Body of pancreas (tissue), 4 donors: Measurements from ENCODE around the gene FBLN1. TPM values are rescaled to one million over a fixed set of nuclear protein-coding genes. Genes with fewer than 3 reads are reported as not detected.

Source experiments
- ATAC-seq: fragments of 150-250 bp; one replicate; pipeline ENCODE4 v1.9.1; 2016
- DNase-seq, 4 donors: peaks; one replicate each; pipeline ENCODE4 v3.0.0-alpha.2; 2019
- H3K27ac ChIP-seq, 4 donors: fragments of 200-600 bp; sonication (generic); 1 replicate in 3 of 4; 2 replicates in 1 of 4; pipeline versions ENCODE4 v1.5.1 to v1.6.1; 2016 to 2019; ENCODE audit warnings: mild to moderate bottlenecking in 1 of 4, mixed read lengths in 1 of 4, moderate library complexity in 1 of 4
- H3K27me3 ChIP-seq, 2 donors: fragments of 200-600 bp; sonication (generic); one replicate each; pipeline ENCODE4 v1.6.0; 2016; ENCODE audit warnings: mild to moderate bottlenecking in 1 of 2
- H3K36me3 ChIP-seq, 2 donors: fragments of 200-600 bp; sonication (generic); replicated peaks in 1 of 2; 2 replicates each; pipeline ENCODE4 v1.5.1; 2016; ENCODE audit warnings: low read depth in 2 of 2; ENCODE audit not compliant: insufficient read depth in 1 of 2
- H3K4me1 ChIP-seq: fragments of 200-600 bp; sonication (generic); one replicate; pipeline ENCODE4 v1.6.0; 2016
- H3K4me3 ChIP-seq, 2 donors: fragments of 200-600 bp; sonication (generic); 1 replicate in 1 of 2; 2 replicates in 1 of 2; pipeline ENCODE4 v1.5.1; 2016 to 2019
- H3K9me3 ChIP-seq, 3 donors: fragments of 200-600 bp; sonication (generic); 1 replicate in 2 of 3; 2 replicates in 1 of 3; pipeline ENCODE4 v1.5.1; 2016
- CTCF ChIP-seq, 7 experiments: fragments of 450-650 bp in 4 of 7; fragments of 200-600 bp in 3 of 7; sonication (generic) in 3 of 7; IDR thresholded peaks; one replicate each; pipeline ENCODE4 v1.5.1; 2016 to 2019; ENCODE audit warnings: antibody characterized with exemption in 7 of 7
- POLR2A ChIP-seq, 3 donors: fragments of 450-650 bp; IDR thresholded peaks; one replicate each; pipeline ENCODE4 v1.6.1; 2016; ENCODE audit warnings: antibody characterized with exemption in 3 of 3, mild to moderate bottlenecking in 2 of 3
- WGBS, 2 donors: methylation state at CpG; one replicate each; pipeline ENCODE4 v1.1.5; 2017; 5-methylcytosine and 5-hydroxymethylcytosine counted together
- intact Hi-C: fragments of 100-400 bp; cut with DNase I; formaldehyde crosslinking; loops from one replicate; pipeline ENCODE4 v1.15.1; 2023
- total RNA-seq, 2 donors: library from RNA; depleted of rRNA; stranded (reverse); fragments of >200 nt; gene quantifications; one replicate each; pipeline ENCODE4 v1.1.0, GENCODE V29; 2016

The FBLN1 gene
- total RNA-seq, 2 donors from 2014 or later: 97.0 to 119 TPM

- no peak for TF ChIP-seq POLR2A (IDR thresholded peaks at IDR 0.05)
- TF ChIP-seq CTCF (IDR thresholded peaks at IDR 0.05): no peak
- Histone ChIP-seq H3K36me3 (no peaks in the 10 kb centered on the region), H3K9me3 (no peaks in the 10 kb centered on the region), H3K27me3 (no peaks in the 10 kb centered on the region), H3K27ac (peak overlapping the region in 2 of 4 donors; percentile 72 to 80), H3K4me1 (peaks cover 57% of the 10 kb centered on the region), H3K4me3 (no peak overlapping the region)
- ATAC-seq (no peak), DNase-seq (no peak)
- WGBS, 2 donors: 66 to 70% methylated on average over 10 to 15 of the region's 15 CpGs
- intact Hi-C loops: no loop called here
These were observed 96.0 kb downstream of the FBLN1 start for GRCh38 chr22:45598596-45599217.

- ATAC-seq (no peak), DNase-seq (no peak)
- Histone ChIP-seq H3K4me3 (no peak overlapping the region), H3K36me3 (no peaks in the 10 kb centered on the region), H3K27me3 (no peaks in the 10 kb centered on the region), H3K9me3 (no peaks in the 10 kb centered on the region), H3K4me1 (peaks cover 60% of the 10 kb centered on the region), H3K27ac (peak overlapping the region in 2 of 4 donors; percentile 57 to 72)
- intact Hi-C loops: no loop called here
- TF ChIP-seq CTCF (IDR thresholded peaks at IDR 0.05) (no peak), POLR2A (IDR thresholded peaks at IDR 0.05) (no peak)
- WGBS, 2 donors: 76 to 81% methylated on average over 12 to 21 of the region's 22 CpGs
These were observed 97.3 kb downstream of the FBLN1 start for GRCh38 chr22:45599836-45600577.

GRCh38 chr22:45600790-45601730 is 98.4 kb downstream of the FBLN1 start:
- ATAC-seq (no peak), DNase-seq (peak in 1 of 4 donors; percentile 26)
- Histone ChIP-seq H3K4me3 (no peak overlapping the region), H3K36me3 (no peaks in the 10 kb centered on the region), H3K4me1 (peaks cover 60% of the 10 kb centered on the region), H3K27me3 (no peaks in the 10 kb centered on the region), H3K9me3 (no peaks in the 10 kb centered on the region), H3K27ac (peak overlapping the region in 3 of 4 donors; percentile 48 to 71 (median 57))
- intact Hi-C loops: no loop called here
- WGBS, 2 donors: 61 to 64% methylated on average over 14 of the region's 14 CpGs
- TF ChIP-seq POLR2A (IDR thresholded peaks at IDR 0.05) (no peak), CTCF (IDR thresholded peaks at IDR 0.05) (no peak)

GRCh38 chr22:45602004-45602733 is 99.5 kb downstream of the FBLN1 start:
- DNase-seq (no peak), ATAC-seq (no peak)
- peaks cover 68% of the 10 kb centered on the region for H3K4me1 ChIP-seq
- no peak for TF ChIP-seq CTCF (IDR thresholded peaks at IDR 0.05)
- TF ChIP-seq POLR2A (IDR thresholded peaks at IDR 0.05): no peak
- H3K9me3 ChIP-seq: no peaks in the 10 kb centered on the region
- no peaks in the 10 kb centered on the region for H3K27me3 ChIP-seq
- peak overlapping the region in 3 of 4 donors; percentile 12 to 71 (median 57) for H3K27ac ChIP-seq
- WGBS, 2 donors: 68 to 79% methylated on average over 10 of the region's 10 CpGs
- H3K36me3 ChIP-seq: no peaks in the 10 kb centered on the region
- no peak overlapping the region for H3K4me3 ChIP-seq
- intact Hi-C loops: no loop called here
